ENCODE data around the gene SNRNP200.

SNRNP200 gene

GRCh38 chr2:96267159-96267971, 38.0 kb downstream of the SNRNP200 start:
- in situ Hi-C loops (cut with MboI; ENCODE audit: low sequenced_read_pairs, unreplicated experiment) = loop anchor here (25.0 kb wide), 1 partner anchor 255 kb away; no protein-coding TSS in a partner anchor
- peak; percentile 41 for TF ChIP-seq CTCF (IDR thresholded peaks at IDR 0.05; ENCODE audit: borderline replicate concordance, control extremely low read depth, extremely low read depth, insufficient read depth, missing control alignments)
- DNase-seq (ENCODE audit: low spot score) = peak; percentile 49

- in situ Hi-C loops (cut with MboI; ENCODE audit: low sequenced_read_pairs, unreplicated experiment) = loop anchor here (25.0 kb wide), 1 partner anchor 254 kb away; no protein-coding TSS in a partner anchor
- DNase-seq (ENCODE audit: low spot score) = peak; percentile 99
- no peak for TF ChIP-seq CTCF (IDR thresholded peaks at IDR 0.05; ENCODE audit: borderline replicate concordance, control extremely low read depth, extremely low read depth, insufficient read depth, missing control alignments)
Observed at GRCh38 chr2:96265840-96266679, 39.3 kb downstream of the SNRNP200 start, which contains the start of the genes CIAO1 and TMEM127. Gene CIAO1 (plus strand): TSS chr2:96266225. CDS start chr2:96266351, 126 bp downstream. Gene TMEM127 (minus strand): TSS chr2:96265997. CDS start chr2:96265381, 616 bp downstream.

- in situ Hi-C loops (cut with MboI; ENCODE audit: low sequenced_read_pairs, unreplicated experiment) = loop anchor here (25.0 kb wide), 1 partner anchor 253 kb away; no protein-coding TSS in a partner anchor
- TF ChIP-seq CTCF (IDR thresholded peaks at IDR 0.05; ENCODE audit: borderline replicate concordance, control extremely low read depth, extremely low read depth, insufficient read depth, missing control alignments) = no peak
- DNase-seq (ENCODE audit: low spot score) = peak; percentile 57
Observed at GRCh38 chr2:96265349-96265839, 40.0 kb downstream of the SNRNP200 start.

- in situ Hi-C loops (cut with MboI; ENCODE audit: low sequenced_read_pairs, unreplicated experiment) = loop anchor here (5.0 to 25.0 kb wide), 2 partner anchors 133 to 253 kb away; no protein-coding TSS in a partner anchor
- no peak for TF ChIP-seq CTCF (IDR thresholded peaks at IDR 0.05; ENCODE audit: borderline replicate concordance, control extremely low read depth, extremely low read depth, insufficient read depth, missing control alignments)
- DNase-seq (ENCODE audit: low spot score) = peak; percentile 67
Observed at GRCh38 chr2:96264656-96265348, 40.5 kb downstream of the SNRNP200 start.

GRCh38 chr2:96264086-96264485, 41.3 kb downstream of the SNRNP200 start:
- in situ Hi-C loops (cut with MboI; ENCODE audit: low sequenced_read_pairs, unreplicated experiment) = loop anchor here (5.0 to 25.0 kb wide), 2 partner anchors 132 to 252 kb away; no protein-coding TSS in a partner anchor
- TF ChIP-seq CTCF (IDR thresholded peaks at IDR 0.05; ENCODE audit: borderline replicate concordance, control extremely low read depth, extremely low read depth, insufficient read depth, missing control alignments) = no peak
- DNase-seq (ENCODE audit: low spot score) = no peak
